ENCODE results near the gene EPS8. TPM values are rescaled to one million over a fixed set of nuclear protein-coding genes. Genes with fewer than 3 reads are reported as not detected.

EPS8 gene
- total RNA-seq, 1 experiment from 2014 or later = 85.3 TPM

Other genes starting within 250 kb of the EPS8 start
- 203 and 233 TPM in 2 replicates for gene STRAP, start 93.0 kb upstream of the EPS8 start, total RNA-seq (2022)
- 39.1 and 40.8 TPM in 2 replicates for gene DERA, start 121.9 kb upstream of the EPS8 start, total RNA-seq (2022)

Measured in MCF 10A (cell line).